HuH-7.5 (cell line): Measurements from ENCODE around the gene TAAR2.
"Not testable (repeated sequence)": the region's sequence is repeated elsewhere in the genome, so short reads cannot be mapped to it uniquely, and the experiment has no call there.

Source experiments
- DNase-seq: peaks from one replicate; pipeline ENCODE4 v3.0.0; 2011; ENCODE audit warnings: low spot score

Gene TAAR2

GRCh38 chr6:132624175-132624574, at the start of gene TAAR2:
Gene TAAR2, minus strand, starts transcription at chr6:132624275. Its CDS starts 0 bp downstream, at chr6:132624275.
- DNase-seq, result no peak

- no peak for DNase-seq
Observed at GRCh38 chr6:132673376-132674094, 49.5 kb upstream of the TAAR2 start.

GRCh38 chr6:132671295-132671694, 47.2 kb upstream of the TAAR2 start:
- DNase-seq, result no peak

GRCh38 chr6:132669690-132670291, 45.7 kb upstream of the TAAR2 start:
- peak; percentile 24 for DNase-seq

- no peak for DNase-seq
Observed at GRCh38 chr6:132666118-132666517, 42.0 kb upstream of the TAAR2 start.

- DNase-seq, result no peak
Observed at GRCh38 chr6:132664309-132665034, 40.4 kb upstream of the TAAR2 start.

- no peak for DNase-seq
Observed at GRCh38 chr6:132663661-132664060, 39.6 kb upstream of the TAAR2 start.

- DNase-seq, result no peak
Observed at GRCh38 chr6:132661906-132662305, 37.8 kb upstream of the TAAR2 start.

GRCh38 chr6:132659082-132659481, 35.0 kb upstream of the TAAR2 start, which contains the start of gene TAAR1:
Gene TAAR1, minus strand, starts transcription at chr6:132659182. Its CDS starts 13,179 bp downstream, at chr6:132646003.
- no peak for DNase-seq

- no peak for DNase-seq
Observed at GRCh38 chr6:132651062-132651461, 27.0 kb upstream of the TAAR2 start.

GRCh38 chr6:132650429-132650828, 26.4 kb upstream of the TAAR2 start:
- DNase-seq, result no peak

GRCh38 chr6:132648828-132649227, 24.8 kb upstream of the TAAR2 start:
- DNase-seq, result no peak

- no peak for DNase-seq
Observed at GRCh38 chr6:132648356-132648755, 24.3 kb upstream of the TAAR2 start.

GRCh38 chr6:132643547-132643946, 19.5 kb upstream of the TAAR2 start:
- no peak for DNase-seq

GRCh38 chr6:132637135-132637534, 13.1 kb upstream of the TAAR2 start:
- DNase-seq, result not testable (repeated sequence)

GRCh38 chr6:132635906-132636305, 11.8 kb upstream of the TAAR2 start:
- not testable (repeated sequence) for DNase-seq

- not testable (repeated sequence) for DNase-seq
Observed at GRCh38 chr6:132635288-132635687, 11.2 kb upstream of the TAAR2 start.

GRCh38 chr6:132634796-132635195, 10.7 kb upstream of the TAAR2 start:
- no peak for DNase-seq

- DNase-seq, result no peak
Observed at GRCh38 chr6:132633362-132633761, 9.3 kb upstream of the TAAR2 start.

GRCh38 chr6:132623106-132623845, 799 bp downstream of the TAAR2 start:
- no peak for DNase-seq

GRCh38 chr6:132616677-132617076, 7.4 kb downstream of the TAAR2 start:
- DNase-seq, result no peak

GRCh38 chr6:132614554-132614953, 9.5 kb downstream of the TAAR2 start:
- no peak for DNase-seq
